H9 (cell line): ENCODE measurements around the gene LHFPL6. TPM values are rescaled to one million over a fixed set of nuclear protein-coding genes. Genes with fewer than 3 reads are reported as not detected.

Experiments
- DNase-seq: peaks from one replicate; pipeline ENCODE4 v3.0.0-alpha.2; 2017
- H2AFZ ChIP-seq: one replicate; pipeline ENCODE4 v1.6.1; 2013; ENCODE audit warnings: mild to moderate bottlenecking, low read length, control low read depth, moderate library complexity
- H2AK5ac ChIP-seq: 2 replicates; pipeline ENCODE4 v1.6.1; 2013; ENCODE audit warnings: low read length, control low read depth, mixed read lengths; ENCODE audit not compliant: insufficient read length
- H2BK120ac ChIP-seq: one replicate; pipeline ENCODE4 v1.6.1; 2013; ENCODE audit warnings: low read depth, mild to moderate bottlenecking, low read length, control low read depth, inconsistent platforms; ENCODE audit not compliant: poor library complexity, severe bottlenecking
- H2BK12ac ChIP-seq: 2 replicates; pipeline ENCODE4 v1.6.1; 2013; ENCODE audit warnings: low read length, control low read depth, mixed read lengths, low read depth; ENCODE audit not compliant: insufficient read length
- H2BK15ac ChIP-seq: 2 replicates; pipeline ENCODE4 v1.6.1; 2013; ENCODE audit warnings: low read depth, low read length, control low read depth
- H2BK20ac ChIP-seq: one replicate; pipeline ENCODE4 v1.6.1; 2013; ENCODE audit warnings: low read depth, mild to moderate bottlenecking, low read length, control low read depth, inconsistent platforms; ENCODE audit not compliant: poor library complexity, severe bottlenecking
- H2BK5ac ChIP-seq: 2 replicates; pipeline ENCODE4 v1.6.1; 2013; ENCODE audit warnings: low read length, control low read depth, mixed read lengths; ENCODE audit not compliant: insufficient read length
- H3K14ac ChIP-seq: 2 replicates; pipeline ENCODE4 v1.6.1; 2013; ENCODE audit warnings: low read length, control low read depth; ENCODE audit not compliant: insufficient read depth
- H3K18ac ChIP-seq: 2 replicates; pipeline ENCODE4 v1.6.1; 2013; ENCODE audit warnings: low read depth, mild to moderate bottlenecking, mixed read lengths, low read length, control low read depth; ENCODE audit not compliant: insufficient read length
- H3K23ac ChIP-seq: 2 replicates; pipeline ENCODE4 v1.6.1; 2013; ENCODE audit warnings: low read length, control low read depth, mixed read lengths, low read depth; ENCODE audit not compliant: insufficient read length
- H3K23me2 ChIP-seq: 2 replicates; pipeline ENCODE4 v1.6.1; 2013; ENCODE audit warnings: low read depth, mild to moderate bottlenecking, mixed read lengths, low read length, control low read depth; ENCODE audit not compliant: insufficient read length, poor library complexity, severe bottlenecking
- H3K27ac ChIP-seq: 2 replicates; pipeline ENCODE4 v1.5.1; 2013; ENCODE audit warnings: low read length, control low read depth, mixed read lengths, low read depth; ENCODE audit not compliant: insufficient read length
- H3K27me3 ChIP-seq: 2 replicates; pipeline ENCODE4 v1.6.1; 2013; ENCODE audit warnings: low read length, control low read depth, inconsistent platforms; ENCODE audit not compliant: insufficient read depth
- H3K4ac ChIP-seq: 2 replicates; pipeline ENCODE4 v1.6.1; 2013; ENCODE audit warnings: low read depth, mild to moderate bottlenecking, control low read depth, inconsistent platforms, low read length, moderate library complexity
- H3K4me1 ChIP-seq: 2 replicates; pipeline ENCODE4 v1.6.1; 2013; ENCODE audit warnings: low read length, control low read depth, inconsistent platforms; ENCODE audit not compliant: insufficient read depth
- H3K4me2 ChIP-seq: 2 replicates; pipeline ENCODE4 v1.6.1; 2013; ENCODE audit warnings: low read length, control low read depth, mixed read lengths; ENCODE audit not compliant: insufficient read length, insufficient read depth
- H3K56ac ChIP-seq: 2 replicates; pipeline ENCODE4 v1.6.1; 2013; ENCODE audit warnings: low read depth, mild to moderate bottlenecking, mixed read lengths, low read length, control low read depth; ENCODE audit not compliant: insufficient read length
- H3K79me1 ChIP-seq: 2 replicates; pipeline ENCODE4 v1.6.1; 2013; ENCODE audit warnings: low read depth, mild to moderate bottlenecking, moderate library complexity, low read length, control low read depth, inconsistent platforms; ENCODE audit not compliant: insufficient read depth, poor library complexity, severe bottlenecking
- H3K79me2 ChIP-seq: 2 replicates; pipeline ENCODE4 v1.6.1; 2013; ENCODE audit warnings: low read length, control low read depth, inconsistent platforms; ENCODE audit not compliant: insufficient read depth
- H3K9ac ChIP-seq: 2 replicates; pipeline ENCODE4 v1.6.1; 2013; ENCODE audit warnings: low read length, control low read depth, mixed read lengths; ENCODE audit not compliant: insufficient read length; ENCODE audit errors: extremely low read depth
- H3K9me3 ChIP-seq: one replicate; pipeline ENCODE4 v1.6.1; 2013; ENCODE audit warnings: low read depth, low read length, inconsistent platforms; ENCODE audit not compliant: control insufficient read depth
- H3T11ph ChIP-seq: one replicate; pipeline ENCODE4 v1.6.1; 2013; ENCODE audit warnings: mild to moderate bottlenecking, low read length, control low read depth, inconsistent platforms
- H4K20me1 ChIP-seq: one replicate; pipeline ENCODE4 v1.6.1; 2013; ENCODE audit not compliant: control insufficient read depth, insufficient read length, insufficient read depth
- H4K5ac ChIP-seq: 2 replicates; pipeline ENCODE4 v1.6.1; 2013; ENCODE audit warnings: low read depth, mild to moderate bottlenecking, mixed read lengths, low read length, control low read depth; ENCODE audit not compliant: insufficient read length
- H4K8ac ChIP-seq: replicated peaks from 2 replicates; pipeline ENCODE4 v1.6.1; 2013; ENCODE audit warnings: low read length, control low read depth, mixed read lengths, low read depth; ENCODE audit not compliant: insufficient read length
- H4K91ac ChIP-seq: 2 replicates; pipeline ENCODE4 v1.6.1; 2013; ENCODE audit warnings: low read depth, mild to moderate bottlenecking, moderate library complexity, mixed read lengths, low read length, control low read depth; ENCODE audit not compliant: insufficient read length
- H3K27ac Mint-ChIP-seq, 3 experiments: 2 replicates in 2 of 3; 3 replicates in 1 of 3; pipeline ENCODE4 v1.8.0; 2020 to 2021; ENCODE audit warnings: mixed read lengths in 3 of 3, mild to moderate bottlenecking in 1 of 3, moderate library complexity in 1 of 3
- H3K27me3 Mint-ChIP-seq: 2 replicates; pipeline ENCODE4 v1.8.0; 2021; ENCODE audit warnings: low read depth, mild to moderate bottlenecking, moderate library complexity, mixed read lengths
- H3K36me3 Mint-ChIP-seq, 3 experiments: 2 replicates in 2 of 3; 3 replicates in 1 of 3; pipeline ENCODE4 v1.8.0; 2020 to 2021; ENCODE audit warnings: low read depth in 3 of 3, mixed read lengths in 3 of 3; ENCODE audit not compliant: insufficient read depth in 1 of 3
- H3K4me1 Mint-ChIP-seq, 2 experiments: 2 replicates each; pipeline ENCODE4 v1.8.0; 2020; ENCODE audit warnings: mixed read lengths in 2 of 2
- H3K4me3 Mint-ChIP-seq, 2 experiments: 2 replicates in 1 of 2; 3 replicates in 1 of 2; pipeline ENCODE4 v1.8.0; 2020 to 2021; ENCODE audit warnings: mild to moderate bottlenecking in 2 of 2, mixed read lengths in 2 of 2, moderate library complexity in 1 of 2
- H3K9me3 Mint-ChIP-seq, 2 experiments: 2 replicates in 1 of 2; 3 replicates in 1 of 2; pipeline ENCODE4 v1.8.0; 2020; ENCODE audit warnings: mild to moderate bottlenecking in 2 of 2, mixed read lengths in 2 of 2, moderate library complexity in 1 of 2
- WGBS: extraction: QIAGEN DNeasy Blood & Tissue Kit; methylation state at CpG from one replicate; pipeline ENCODE4 v1.1.7; 2013; ENCODE audit warnings: missing lambda C conversion rate, low lambda C conversion rate, mixed read lengths; ENCODE audit not compliant: insufficient read length; ENCODE audit errors: extremely low coverage; 5-methylcytosine and 5-hydroxymethylcytosine counted together
- total RNA-seq: library from RNA; stranded (reverse); gene quantifications from 2 replicates; pipeline ENCODE4 v1.2.1, GENCODE V29; 2021
- TF ChIP-seq, protein P1 (sequence below): fragments of 200-600 bp; sonication (generic); conservative IDR thresholded peaks from 3 replicates; pipeline ENCODE4 v1.8.0; 2021; ENCODE audit warnings: antibody characterized with exemption, mild to moderate bottlenecking

Gene LHFPL6
- total RNA-seq, 1 experiment from 2014 or later, result 3.5 TPM

GRCh38 chr13:39322836-39323585 is 280.0 kb downstream of the LHFPL6 start:
- H3K4me3 Mint-ChIP-seq, result no peak overlapping the region
- H3K23me2 ChIP-seq, result no peaks in the 10 kb centered on the region
- peaks cover 2 to 8% of the 10 kb centered on the region in 2 experiments; a peak in 2 of 5 replicates for H3K9me3 Mint-ChIP-seq
- H2BK15ac ChIP-seq, result no peak overlapping the region
- H4K5ac ChIP-seq, result no peak overlapping the region
- H3K14ac ChIP-seq, result no peak overlapping the region
- H3K27ac ChIP-seq, result no peak overlapping the region
- peaks cover 6% of the 10 kb centered on the region for H3K27me3 Mint-ChIP-seq
- no peak overlapping the region for H2BK5ac ChIP-seq
- DNase-seq, result no peak
- no peaks in the 10 kb centered on the region for H3K79me1 ChIP-seq
- no peak overlapping the region for H4K91ac ChIP-seq
- no peaks in the 10 kb centered on the region for H3K79me2 ChIP-seq
- no peaks in the 10 kb centered on the region for H4K20me1 ChIP-seq
- no peak overlapping the region for H3K4me2 ChIP-seq
- peaks cover under 1% of the 10 kb centered on the region; the same call in 1 of the 2 replicates for H3K4me1 ChIP-seq
- H4K8ac ChIP-seq, result no peak overlapping the region
- no peak overlapping the region for H2AFZ ChIP-seq
- H2BK12ac ChIP-seq, result no peak overlapping the region
- H3T11ph ChIP-seq, result no peak overlapping the region
- TF ChIP-seq, protein P1, sequence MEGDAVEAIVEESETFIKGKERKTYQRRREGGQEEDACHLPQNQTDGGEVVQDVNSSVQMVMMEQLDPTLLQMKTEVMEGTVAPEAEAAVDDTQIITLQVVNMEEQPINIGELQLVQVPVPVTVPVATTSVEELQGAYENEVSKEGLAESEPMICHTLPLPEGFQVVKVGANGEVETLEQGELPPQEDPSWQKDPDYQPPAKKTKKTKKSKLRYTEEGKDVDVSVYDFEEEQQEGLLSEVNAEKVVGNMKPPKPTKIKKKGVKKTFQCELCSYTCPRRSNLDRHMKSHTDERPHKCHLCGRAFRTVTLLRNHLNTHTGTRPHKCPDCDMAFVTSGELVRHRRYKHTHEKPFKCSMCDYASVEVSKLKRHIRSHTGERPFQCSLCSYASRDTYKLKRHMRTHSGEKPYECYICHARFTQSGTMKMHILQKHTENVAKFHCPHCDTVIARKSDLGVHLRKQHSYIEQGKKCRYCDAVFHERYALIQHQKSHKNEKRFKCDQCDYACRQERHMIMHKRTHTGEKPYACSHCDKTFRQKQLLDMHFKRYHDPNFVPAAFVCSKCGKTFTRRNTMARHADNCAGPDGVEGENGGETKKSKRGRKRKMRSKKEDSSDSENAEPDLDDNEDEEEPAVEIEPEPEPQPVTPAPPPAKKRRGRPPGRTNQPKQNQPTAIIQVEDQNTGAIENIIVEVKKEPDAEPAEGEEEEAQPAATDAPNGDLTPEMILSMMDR, result no peak
- H3K4me1 Mint-ChIP-seq, result peaks cover 18 to 19% of the 10 kb centered on the region in 2 experiments
- no peak overlapping the region for H3K18ac ChIP-seq
- H3K27me3 ChIP-seq, result no peaks in the 10 kb centered on the region
- WGBS, result no CpG with 5 or more reads among the region's 3 CpGs
- H3K56ac ChIP-seq, result no peak overlapping the region
- no peaks in the 10 kb centered on the region for H3K36me3 Mint-ChIP-seq
- H3K9ac ChIP-seq, result no peak overlapping the region
- no peak overlapping the region for H2BK120ac ChIP-seq
- peak overlapping the region in 1 of 3 experiments; percentile 10; a peak in 1 of 7 replicates for H3K27ac Mint-ChIP-seq
- no peaks in the 10 kb centered on the region for H3K9me3 ChIP-seq
- H3K4ac ChIP-seq, result no peak overlapping the region
- H2AK5ac ChIP-seq, result no peak overlapping the region
- no peak overlapping the region for H3K23ac ChIP-seq
- H2BK20ac ChIP-seq, result no peak overlapping the region
